NCI-H2081 treated with DMSO at 0.1 percent for 48 hours (cell line): ENCODE results near the gene HSD3B1.

Source experiments
- DNase-seq: peaks from one replicate; lab custom pipeline; 2025; lab: John Stamatoyannopoulos, UW

Gene HSD3B1

DNA sequence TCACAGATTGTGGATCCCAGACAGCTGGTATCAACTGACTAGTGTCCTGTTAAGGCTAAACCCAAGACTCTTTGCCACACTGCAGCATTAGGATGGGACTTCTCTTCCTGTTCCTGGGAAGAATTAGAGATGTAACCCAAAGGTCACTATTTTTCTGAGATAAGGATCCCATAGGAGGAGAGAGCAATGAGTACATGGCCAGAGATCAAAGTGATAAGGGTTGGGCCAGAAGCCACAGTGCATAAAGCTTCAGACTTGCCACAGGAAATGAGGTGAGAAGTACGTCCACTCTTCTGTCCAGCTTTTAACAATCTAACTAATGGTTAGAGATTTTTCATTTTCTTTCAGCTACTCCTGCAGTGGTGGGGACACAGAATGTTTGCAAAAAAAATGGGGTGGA lies at the start of gene HSD3B1:
Gene HSD3B1 (plus strand): TSS at position 270 of the 400 bp plus-strand sequence. CDS start 267 bp downstream, outside the sequence.
- DNase-seq: no peak

DNA sequence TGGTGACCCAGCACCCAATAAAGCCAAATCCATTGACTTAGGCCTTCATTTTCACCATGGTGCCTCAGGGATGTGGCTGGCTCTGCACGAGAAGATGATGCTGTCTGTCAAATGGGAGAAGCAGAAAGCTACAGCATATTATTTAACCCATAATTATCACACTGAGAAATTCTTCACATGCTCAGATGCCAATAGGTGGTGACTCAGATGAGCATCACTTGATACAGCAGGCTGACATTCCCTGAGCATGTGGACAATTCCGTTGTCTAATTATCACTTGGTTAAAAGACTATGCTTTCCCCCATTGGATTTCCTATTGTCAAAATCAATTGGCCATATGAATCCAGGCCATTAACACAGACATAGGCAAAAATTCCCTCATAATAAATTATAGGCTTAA lies 44.0 kb upstream of the HSD3B1 start:
- no peak for DNase-seq

- DNase-seq: no peak
Measured at GRCh38 chr1:119463569-119463968, 43.4 kb upstream of the HSD3B1 start.

DNA sequence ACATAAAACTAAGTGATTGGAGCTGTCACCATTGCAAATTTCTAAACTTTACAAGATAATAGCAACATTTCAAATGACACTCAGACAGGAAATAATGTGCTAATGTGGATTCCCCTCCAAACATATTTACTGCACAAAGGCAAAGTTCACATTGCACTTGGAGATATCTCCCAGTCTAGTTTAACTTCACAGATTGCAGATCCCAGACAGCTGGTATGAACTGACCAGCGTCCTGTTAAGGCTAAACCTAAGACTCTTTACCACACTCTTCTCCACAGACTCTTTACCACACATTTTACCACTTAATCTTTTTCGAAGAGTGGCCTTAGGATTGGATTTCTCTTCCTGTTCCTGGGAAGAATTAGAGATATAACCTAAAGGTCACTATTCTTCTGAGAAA lies 40.6 kb upstream of the HSD3B1 start:
- no peak for DNase-seq

GRCh38 chr1:119467219-119467618 lies 39.8 kb upstream of the HSD3B1 start:
- DNase-seq: no peak

DNA sequence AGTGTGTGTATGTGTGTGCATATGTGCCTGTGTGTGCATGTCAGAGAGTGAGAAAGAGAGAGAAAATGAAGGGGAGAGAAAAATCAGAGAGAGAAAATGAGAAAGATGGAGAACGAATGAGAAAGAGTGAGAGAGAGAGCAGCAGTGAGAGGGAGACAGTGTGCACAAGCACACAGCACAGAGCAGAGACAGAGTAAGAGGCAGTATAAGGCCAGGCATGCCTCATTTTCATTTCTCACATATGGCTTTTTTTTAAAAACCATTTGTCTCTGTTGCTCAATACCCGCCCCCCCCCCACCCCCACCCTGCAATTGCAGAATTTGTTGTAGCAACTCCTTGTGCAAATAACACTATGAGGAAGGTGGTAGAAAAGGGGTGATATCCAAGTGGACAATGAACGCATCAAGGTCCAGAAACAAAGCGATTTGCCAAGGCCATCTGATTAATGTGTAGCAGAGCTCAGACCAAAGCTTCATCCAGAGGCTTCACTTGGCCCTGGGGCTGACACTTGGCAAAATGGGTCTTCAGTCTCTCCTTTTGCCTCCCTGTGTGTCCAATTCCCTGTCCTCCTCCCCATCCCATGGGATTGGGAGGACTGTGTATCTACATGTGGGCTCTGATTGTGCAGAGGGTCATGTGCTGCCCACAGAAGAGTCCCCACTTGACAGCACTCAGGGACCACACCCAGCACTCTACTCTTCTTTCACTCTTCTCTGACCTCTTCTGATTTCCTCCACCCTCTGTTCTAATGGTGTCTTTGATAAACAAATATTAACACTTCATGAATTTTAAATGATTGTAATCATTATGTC lies 38.9 kb upstream of the HSD3B1 start:
- DNase-seq: no peak

DNA sequence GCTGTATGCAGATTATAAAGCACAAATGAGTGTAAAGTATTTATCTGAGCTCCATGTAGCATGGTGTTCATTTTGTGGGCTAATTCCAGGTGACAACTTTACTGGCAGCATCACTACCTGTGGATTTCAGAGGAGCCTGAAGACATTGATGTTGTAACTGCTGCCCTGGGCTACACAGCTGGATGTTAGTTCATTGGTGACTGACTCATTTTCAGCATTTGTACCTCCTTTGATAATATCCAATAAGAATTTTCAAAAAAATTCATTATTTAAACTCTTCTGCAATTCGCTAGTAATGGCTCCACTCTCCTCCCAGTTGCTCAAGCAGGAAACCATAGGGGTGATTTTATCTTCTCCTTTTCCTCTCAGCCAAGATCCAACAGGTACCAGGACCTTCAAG lies 37.3 kb upstream of the HSD3B1 start:
- DNase-seq: no peak

DNA sequence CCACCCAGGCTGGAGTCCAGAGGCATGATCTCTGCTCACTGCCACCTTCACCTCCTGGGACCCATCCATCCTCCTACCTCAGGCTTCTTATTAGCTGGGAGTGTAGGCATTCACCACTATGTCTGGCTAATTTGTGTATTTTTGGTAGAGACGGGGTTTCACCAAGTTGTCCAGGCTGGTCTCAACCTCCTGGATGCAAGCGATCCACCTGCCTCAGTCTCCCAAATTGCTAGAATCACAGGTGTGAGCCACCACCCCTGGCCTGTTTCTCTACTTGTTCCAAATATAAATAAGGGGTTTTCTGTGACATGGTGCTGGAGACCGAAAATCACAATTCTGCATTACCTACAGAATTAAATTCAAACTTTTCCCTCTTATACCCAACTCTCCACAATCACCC lies 36.6 kb upstream of the HSD3B1 start:
- no peak for DNase-seq

DNA sequence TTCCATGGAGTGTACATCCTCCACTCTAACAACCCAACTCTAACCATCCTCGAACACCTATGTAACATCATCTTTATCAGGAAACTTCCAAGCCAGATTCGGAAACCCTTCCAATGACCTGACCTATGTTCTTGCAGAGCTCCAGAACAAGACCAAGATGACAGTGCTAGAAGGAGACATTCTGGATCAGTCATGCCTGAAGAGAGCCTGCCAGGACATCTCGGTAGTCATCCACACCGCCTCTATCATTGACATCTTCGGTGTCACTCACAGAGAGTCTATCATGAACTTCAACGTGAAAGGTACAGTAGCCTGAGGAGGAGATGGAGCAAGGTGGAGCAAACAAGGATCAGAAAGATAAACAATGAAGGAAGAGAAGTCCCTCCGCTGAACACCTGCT lies 36.1 kb upstream of the HSD3B1 start:
- DNase-seq: no peak

DNA sequence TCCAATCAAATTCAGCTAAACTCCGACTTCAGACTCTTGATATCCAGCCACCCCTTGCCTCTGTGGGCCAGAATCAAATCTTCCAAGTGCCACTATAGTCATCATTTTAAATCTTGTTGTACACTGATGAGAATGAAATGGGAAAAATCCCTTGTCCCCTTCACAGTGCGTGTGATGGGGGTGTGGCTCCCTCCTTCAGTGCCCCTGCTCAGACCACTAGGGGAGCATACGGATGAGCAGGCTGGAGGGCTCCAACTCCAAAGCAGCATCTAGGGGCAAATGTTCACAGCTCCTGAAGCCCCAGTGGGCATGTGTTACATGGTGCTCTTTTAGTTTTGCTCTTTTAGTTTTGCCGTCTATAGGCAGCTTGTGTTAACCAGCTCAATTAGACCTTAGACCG lies 35.4 kb upstream of the HSD3B1 start:
- DNase-seq: no peak

DNA sequence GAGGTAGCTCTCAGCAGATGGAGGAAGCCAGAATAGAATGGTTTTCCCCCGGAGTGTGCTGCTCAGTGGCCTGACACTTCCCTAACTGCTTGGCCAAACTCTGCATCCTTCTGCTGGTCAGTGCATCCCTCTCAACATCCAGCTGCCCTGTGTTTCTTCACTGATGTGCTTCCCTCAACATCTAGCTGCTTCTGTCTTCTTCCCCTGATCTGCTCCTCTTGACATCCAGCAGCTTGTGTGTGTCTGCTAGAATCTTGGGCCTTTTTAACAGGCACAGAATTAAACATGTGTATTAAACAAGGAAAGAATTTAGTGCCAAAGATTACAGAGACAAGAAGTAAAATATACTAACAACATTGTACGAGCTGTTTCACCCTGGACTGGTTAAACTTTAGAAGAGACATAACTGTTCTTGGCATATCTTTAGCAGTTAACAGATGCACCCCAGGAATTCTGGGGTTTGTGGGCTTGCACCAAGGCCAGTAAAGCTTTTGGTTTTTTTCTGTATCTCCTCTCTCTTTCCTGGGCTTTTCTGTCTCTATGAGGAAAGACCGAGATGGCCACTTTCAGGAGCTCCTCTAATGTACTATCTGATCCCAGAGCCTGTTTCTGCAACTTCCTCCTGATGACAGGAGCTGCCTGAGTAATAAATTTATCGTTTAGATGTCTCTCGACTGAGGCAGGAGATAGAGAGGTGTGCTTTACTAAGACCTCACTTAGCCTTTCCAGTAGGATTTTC lies 34.8 kb upstream of the HSD3B1 start:
- DNase-seq: no peak

- no peak for DNase-seq
Measured at GRCh38 chr1:119472819-119473175, 34.2 kb upstream of the HSD3B1 start.

- DNase-seq: no peak
Measured at GRCh38 chr1:119475866-119476439, 31.1 kb upstream of the HSD3B1 start.

- DNase-seq: no peak
Measured at GRCh38 chr1:119477710-119478109, 29.3 kb upstream of the HSD3B1 start.

GRCh38 chr1:119480175-119480574 lies 26.8 kb upstream of the HSD3B1 start:
- DNase-seq: no peak

DNA sequence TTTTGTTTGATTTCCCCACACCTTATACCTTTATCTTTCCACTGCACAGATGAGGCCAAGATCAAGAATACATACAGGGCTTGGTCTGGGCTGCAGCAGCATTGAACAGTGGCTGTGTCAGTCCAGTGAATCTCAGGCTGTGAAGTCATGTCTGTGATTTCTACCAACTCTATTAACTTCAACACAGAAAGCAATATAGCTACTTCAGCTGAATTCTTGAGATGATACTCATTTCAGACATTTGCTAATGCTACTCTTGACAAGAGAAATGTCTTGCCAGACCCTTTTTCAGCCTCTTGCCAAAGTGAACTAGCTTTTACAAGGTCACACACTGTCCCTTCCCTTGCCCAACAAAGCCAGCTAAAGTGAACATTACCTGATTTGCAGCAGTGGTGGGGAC lies 25.1 kb upstream of the HSD3B1 start:
- DNase-seq: no peak

DNA sequence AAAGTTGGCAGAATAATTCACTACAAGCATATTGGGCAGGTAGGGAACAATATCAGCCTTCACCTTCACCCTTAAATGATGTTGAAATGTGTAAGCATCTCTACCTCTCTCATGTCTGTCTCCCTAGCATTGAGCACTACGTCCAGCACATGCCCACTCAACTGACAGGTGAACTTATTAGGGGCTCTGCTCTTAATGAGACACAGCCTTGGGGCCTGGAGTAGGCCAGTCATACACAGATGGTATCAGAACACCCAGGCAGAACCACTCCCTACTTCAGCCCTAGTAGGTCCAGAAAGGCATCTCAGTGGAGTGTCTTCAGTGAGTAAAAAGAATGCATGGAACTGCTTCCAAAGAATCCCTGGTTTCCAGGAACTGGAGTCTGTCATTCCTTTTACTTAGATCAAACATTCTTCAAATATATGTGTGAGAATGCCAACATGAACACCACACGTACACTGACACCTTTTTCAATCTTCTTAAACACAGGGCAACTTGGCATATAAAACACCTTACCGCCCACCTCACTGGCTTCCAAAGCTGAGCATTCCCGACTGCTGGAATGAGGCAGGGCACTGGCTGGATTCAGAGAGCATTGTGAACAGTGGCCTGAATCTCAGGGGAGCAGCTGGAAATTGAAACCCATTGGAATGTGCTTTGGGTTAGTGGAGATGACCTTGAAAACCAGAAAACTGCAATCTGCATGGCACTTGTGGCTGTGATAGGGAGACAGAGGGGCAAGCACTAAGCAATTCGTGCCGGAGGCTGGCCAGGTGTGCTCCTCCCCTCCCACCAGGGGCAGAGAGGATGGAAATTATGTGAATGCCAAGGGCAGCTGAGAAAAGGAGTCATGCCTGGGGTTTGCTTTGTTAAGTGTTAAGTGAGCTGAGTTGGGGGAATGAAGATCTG lies 24.2 kb upstream of the HSD3B1 start:
- no peak for DNase-seq

DNA sequence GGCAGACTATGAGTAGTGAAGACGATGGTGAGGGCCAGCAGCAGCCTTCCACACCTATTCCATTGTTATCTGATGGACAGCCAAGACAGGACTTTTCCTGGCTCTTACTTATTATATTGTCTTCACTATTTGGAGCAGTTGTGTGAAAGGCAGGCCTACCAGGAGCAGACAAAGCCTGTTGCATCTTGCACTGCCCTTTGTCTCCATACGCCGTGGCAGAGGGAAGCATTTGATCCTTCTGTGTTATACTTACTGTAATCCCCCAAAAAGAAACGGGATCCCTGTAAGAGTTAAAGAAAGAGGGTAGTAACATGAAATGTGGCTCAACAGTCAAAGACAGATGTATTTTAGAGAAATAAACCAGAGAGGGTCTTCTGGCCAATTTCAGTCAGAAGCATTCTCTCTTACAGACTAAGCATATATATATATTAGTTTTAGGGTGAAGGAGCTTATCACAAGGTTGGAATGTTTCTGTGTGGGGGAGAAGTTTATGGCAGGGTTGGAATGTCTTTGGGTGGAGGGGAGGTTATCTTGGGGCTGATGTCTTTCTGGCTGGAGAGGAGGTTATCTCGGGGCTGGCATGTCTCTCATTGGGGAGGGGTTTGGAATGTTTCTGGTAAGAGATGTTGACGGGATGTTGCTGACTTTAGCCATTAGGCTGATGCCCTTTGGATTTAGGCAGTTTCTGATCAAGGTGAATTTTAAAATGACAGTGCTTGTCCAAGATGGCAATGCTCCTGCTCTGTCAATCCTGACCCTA lies 23.4 kb upstream of the HSD3B1 start:
- DNase-seq: no peak

GRCh38 chr1:119485201-119485600 lies 21.8 kb upstream of the HSD3B1 start:
- no peak for DNase-seq

- no peak for DNase-seq
Measured at GRCh38 chr1:119488216-119488615, 18.8 kb upstream of the HSD3B1 start.

DNA sequence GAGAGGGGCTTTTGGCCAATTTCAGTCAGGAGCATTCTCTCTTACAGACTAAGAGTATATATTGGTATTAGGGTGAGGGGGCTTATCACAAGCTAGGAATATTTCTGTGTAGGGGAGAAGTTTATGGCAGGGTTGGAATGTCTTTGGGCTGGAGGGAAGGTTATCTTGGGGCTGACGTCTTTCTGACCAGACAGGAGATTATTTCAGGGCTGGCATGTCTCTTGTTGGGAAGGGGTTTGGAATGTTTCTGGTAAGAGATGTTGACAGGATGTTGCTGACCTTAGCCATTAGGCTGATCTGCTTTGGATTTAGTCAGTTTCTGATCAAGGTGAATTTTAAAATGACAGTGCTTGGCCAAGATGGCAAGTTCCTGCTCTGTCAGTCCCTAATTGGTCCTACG lies 17.8 kb upstream of the HSD3B1 start:
- no peak for DNase-seq
